Hematopoietic multipotent progenitor cell treated with erythropoietin and hydrocortisone succinate and interleukin-3 and kit ligand, for 15 days (in vitro differentiated cells): ENCODE data around the gene ZBTB7B.

ENCODE experiments used
- DNase-seq: peaks from one replicate; pipeline ENCODE4 v3.0.0-alpha.2; 2015; ENCODE audit warnings: low spot score

The ZBTB7B gene

DNA sequence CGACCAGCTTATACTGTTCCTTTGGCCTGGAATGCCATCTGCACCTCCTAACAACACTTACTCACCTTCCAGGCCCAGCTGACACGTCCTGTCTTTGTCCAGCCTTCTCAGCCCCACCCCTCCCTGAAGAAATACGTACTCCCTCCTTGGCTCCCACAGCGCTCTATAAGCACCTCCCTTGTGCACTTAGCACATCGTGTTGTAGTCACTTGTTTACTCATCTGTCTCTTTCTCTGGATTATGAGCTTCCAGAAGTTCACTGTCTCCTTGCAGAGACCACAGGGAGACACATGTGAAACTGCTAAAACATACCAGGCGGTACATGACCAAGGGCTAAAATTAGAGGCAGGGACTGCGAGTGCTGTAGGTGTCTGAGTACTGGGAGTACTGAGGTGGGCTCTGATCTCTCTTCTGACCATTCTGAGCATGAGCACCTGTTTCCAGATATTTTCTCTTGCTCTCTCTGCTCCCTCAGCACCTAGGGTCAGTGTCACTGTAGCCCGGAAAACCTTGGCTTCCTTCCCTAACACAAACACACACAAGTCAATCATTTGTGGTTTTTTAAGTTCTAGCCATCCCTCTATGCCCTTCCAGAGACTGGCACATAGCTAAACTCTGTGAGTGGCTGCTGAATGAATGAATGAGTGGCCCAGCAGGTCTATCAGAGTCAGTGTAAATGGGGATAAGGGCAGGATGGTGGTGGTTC is 36.2 kb downstream of the ZBTB7B start:
- no peak for DNase-seq

DNA sequence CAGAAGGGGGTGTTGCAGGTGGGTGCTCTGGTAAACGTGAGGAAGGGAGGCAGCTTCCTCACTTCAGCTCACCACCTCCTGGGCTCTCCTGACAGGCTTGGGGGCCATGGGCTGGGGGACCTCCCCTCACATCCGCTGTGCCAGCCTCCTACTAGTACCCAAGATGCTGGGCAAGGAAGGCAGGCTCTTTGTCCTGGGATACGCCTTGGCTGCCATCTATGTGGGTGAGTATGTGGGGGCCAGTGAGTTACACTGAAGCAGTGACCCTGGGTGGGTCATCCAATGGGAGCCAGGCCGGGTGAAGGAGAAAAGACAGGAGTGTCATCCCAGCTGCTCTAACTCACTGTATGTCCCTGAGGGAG is 36.7 kb downstream of the ZBTB7B start:
- no peak for DNase-seq

DNA sequence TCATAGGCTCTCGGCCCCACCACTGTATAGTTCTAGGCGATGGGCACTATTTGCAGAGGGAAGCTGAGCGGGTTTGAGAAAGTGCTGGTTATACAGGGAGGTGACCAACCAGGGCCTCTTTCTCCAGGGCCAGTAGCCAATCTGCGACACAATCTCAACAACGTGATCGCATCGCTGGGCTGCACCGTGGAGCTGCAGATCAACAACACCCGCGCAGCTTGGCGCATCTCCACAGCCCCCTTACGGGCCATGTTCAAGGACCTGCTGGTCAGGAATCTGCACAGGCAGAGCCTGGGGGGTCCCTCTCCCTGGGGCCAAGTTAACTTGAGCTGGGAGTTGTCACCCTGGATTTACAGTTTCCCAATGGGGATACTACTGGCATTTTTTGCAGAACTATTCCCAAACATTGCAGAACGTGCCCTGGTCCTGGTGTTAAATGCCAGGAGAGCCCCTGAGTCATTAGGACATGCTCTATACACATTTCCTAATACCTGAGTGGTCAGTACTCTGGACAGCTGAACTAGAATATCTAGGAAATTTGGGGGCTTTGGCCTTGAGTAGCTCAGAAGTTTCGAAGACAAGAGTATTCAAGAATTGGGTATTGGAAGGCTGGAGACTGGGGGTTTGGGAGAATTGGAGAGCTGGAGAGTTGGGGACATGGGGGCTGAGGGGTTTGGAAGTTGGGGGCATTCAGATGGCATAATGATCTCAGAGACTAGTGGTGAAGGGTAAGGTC is 37.9 kb downstream of the ZBTB7B start:
- DNase-seq, result no peak

DNA sequence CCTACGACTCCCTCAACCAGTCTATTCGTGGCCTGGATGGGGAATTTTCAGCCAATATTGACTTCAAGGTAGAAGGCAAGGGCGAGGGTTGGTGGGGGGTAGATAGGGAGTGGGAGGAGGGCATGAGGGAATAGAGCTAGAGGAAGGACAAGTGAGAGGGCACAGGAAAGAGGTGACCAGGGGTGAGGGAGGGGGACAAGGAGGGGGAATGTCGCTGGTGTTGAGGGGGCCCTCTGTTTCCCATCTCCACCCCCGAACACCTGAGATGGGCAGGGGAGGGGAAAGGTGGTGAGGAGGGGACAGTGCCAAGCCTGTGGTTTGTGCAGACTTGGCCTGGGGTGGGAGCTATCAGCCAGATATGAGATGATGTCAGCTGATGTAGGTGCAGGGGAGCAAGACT is 40.2 kb downstream of the ZBTB7B start:
- DNase-seq, result no peak

DNA sequence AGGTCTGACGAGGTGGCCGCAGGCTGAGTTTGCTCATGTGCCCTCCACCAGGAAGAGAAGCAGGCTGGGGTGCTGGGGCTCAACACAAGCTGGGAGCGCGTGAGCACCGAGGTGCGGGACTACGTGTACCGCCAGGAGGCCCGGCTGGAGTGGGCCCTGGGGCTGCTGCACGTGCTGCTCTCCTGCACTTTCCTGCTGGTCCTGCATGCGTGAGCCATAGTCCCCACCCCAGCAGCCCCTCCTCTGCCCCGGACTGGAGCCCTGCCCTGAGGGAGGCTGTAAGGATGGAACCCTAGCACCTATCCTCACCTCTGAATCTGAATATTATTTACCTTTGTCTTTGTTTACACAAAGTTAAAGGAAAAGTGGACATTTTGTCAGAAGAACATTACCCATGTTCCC is 40.7 kb downstream of the ZBTB7B start:
- no peak for DNase-seq

DNA sequence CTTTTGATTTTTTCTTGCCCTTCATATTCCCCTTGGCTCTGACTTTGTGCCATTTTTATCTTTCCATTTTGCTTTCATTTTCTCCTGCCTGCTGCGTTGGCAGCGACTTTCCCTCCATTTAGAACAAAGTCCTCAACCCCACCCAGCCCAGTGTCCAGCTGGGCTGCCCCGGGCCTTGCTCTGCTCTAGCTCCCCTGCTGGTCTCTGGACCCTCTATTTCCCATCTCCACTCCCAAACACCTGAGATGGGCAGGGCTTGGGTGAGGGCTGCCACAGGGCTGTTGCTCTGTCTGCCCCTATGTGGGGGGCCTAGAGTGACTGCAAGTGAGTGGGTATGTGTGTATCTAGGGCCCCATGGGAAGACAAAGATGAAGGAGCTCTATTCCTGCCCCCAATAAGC is 41.2 kb downstream of the ZBTB7B start:
- no peak for DNase-seq

DNA sequence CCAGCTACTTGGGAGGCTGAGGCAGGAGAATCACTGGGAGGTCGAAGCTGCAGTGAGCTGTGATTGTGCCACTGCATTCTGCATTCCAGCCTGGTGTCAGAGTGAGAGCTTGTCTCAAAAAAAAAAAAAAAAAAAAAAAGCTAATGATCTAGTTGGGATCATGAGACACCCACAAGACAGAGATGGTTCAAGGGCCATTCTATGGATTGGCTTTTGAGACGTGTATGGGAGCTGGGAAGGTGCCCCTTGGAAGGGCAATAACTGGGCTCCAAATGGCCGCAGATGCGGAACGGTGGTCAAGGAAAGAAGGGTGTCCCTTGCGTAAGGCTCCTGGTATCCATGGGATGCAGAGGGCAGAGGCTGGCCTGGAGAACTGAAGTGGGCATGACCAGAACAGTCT is 41.8 kb downstream of the ZBTB7B start:
- DNase-seq, result no peak

DNA sequence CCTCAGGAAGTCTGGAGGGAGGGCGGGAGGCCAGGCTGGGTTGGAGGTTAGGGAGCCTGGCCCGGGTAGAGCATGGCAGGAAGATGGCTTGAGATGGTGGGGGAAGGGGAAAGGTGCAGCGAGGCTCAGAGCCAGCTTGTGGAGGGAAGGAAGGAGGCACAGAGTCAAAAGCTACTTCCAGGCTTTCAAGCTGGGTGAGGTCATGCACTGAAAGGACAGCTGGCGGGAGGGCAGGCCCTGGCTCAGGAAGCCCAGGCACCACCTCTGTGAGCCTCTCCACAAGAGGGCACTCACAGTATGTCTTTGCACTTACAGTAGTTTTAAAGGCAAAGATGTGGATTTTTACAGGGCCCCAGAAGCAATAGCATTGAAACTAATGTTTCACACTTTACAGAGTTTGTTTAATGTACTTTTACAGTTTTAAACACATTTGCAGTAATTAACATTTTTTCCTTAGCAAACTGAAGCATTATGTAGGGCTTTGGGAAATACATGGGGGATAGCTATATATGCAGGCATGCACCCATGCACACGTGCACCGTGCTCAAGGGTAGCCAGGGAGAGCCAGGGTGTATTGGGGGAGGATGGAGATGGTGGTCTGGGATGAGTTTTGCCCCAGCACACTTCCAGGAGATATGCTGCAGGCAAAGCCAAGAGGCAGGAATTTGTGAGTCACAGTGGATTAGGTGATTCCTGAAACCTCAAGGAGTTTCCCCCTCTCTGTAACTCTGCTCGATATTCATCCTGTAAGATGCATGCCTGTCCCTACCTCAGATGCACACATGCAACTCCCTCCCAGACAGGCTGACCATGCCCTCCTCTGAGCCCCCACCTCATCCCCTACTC is 42.4 kb downstream of the ZBTB7B start:
- DNase-seq, result peak; percentile 73

DNA sequence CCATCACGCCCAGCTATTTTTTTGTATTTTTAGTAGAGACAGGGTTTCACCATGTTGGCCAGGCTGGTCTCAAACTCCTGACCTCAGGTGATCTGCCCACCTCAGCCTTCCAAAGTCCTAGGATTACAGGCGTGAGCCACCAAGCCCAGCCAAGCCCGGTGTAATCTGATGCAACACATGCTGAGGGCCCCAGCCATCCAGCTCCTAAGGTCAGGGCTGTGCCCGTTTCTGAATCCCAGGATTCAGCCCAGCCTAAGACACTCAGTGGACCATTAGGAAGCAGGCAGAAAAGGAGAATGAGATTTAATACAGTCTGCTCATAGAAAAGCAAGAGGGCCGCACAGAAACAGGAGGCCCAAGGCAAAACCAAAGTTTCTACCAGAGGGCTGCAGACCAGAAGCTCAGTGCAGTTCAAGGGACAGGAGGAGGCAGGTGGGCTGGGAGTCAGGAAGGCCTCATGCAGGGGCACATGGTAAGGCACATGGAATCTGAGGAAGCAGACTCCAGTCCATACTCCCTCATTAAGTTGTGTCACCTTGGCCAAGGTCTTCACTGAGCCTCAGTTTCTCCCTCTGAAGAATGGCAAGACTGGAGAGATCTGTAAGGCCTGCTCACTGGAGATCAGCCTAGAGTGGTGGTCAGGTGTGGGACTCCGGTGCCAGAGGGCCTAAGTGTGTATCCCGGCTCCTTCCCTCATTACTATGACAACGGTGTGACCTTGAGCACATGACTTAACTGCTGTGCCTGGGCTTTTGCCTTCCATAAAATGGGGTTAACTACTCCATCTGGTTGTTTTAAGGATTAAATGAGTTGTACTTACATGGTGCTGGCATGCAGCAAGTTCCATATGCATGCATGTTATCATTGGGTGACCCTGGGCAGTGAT is 46.1 kb downstream of the ZBTB7B start:
- DNase-seq, result no peak

DNA sequence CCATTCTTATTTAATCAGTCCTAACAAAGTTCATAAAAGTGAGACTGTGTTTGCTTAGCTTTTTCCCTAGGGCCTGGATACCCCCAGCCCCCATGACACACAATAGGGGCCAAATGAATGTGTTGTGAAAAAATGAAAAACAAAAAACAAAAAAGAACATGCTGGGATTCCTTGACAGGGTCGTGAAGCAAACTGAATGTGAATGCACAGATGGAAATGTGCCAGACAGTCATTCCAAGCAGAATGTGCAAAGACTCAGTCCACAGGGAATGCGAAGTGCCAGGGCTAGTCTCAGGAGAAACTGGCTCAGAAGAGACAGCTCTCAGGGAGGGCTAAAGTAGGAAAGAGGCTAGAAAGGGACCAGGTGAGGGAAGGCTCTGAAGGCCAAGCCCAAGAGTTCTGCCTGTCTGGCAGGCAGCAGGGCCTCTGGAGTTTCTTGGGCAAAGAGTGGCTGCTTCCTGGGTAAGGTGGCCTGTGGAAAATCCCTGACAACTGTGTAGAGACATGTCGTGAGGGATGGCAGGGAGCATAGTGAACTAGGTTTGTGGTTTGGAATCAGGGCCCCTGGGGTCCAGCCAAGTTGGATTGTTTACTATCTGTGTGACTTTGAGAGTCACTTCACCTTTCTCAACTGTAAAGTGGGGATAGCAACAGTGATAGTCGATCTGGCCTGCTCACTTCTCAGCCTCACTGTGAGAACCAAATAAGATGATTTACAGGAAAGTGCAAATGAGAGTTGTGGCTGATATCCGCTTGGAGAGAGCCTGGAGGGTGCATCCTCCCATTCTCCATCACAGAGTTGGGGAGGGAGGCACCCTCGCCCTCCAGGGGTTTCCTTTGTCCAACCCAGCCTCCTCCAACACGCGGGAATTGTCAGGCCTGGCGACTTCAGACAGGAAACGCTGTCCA is 47.3 kb downstream of the ZBTB7B start:
- DNase-seq, result no peak

DNA sequence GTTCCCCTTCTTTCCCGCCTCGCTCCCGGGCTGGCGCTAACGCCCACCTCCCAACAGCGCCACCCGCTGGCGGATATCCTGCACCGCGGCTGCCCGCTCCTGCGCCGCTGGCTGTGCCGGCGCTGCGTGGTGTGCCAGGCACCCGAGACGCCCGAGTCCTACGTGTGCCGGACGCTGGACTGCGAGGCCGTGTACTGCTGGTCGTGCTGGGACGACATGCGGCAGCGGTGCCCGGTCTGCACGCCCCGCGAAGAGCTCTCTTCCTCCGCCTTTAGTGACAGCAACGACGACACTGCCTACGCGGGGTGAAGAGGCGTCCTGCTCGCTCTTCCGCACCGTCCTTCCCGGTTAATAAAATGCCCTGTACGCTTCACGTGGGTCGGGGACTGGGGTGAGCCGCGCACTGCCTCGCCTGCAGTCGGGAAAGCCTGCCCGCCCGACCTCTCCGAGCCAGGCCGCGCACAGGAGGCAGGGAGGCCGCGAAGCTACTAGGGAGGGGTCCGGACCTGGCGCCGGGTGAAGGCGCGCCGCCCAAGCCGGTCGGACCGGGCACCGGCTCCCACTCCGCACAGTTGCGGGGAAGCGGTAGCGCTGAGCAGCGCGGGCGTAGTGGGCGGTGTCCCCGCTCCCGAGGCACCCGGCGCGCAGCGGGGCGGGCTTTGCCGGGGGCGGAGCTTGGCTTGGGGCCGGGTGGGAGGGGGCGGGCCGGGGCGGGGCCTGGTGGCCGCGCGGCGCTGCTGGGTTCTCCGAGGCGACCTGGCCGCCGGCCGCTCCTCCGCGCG is 48.1 kb downstream of the ZBTB7B start, which contains the start of gene ADAM15:
Gene ADAM15, plus strand, starts transcription at position 757 of the 782 bp plus-strand sequence. CDS start 71 bp downstream, outside the sequence.
- DNase-seq, result peak; percentile 79

DNA sequence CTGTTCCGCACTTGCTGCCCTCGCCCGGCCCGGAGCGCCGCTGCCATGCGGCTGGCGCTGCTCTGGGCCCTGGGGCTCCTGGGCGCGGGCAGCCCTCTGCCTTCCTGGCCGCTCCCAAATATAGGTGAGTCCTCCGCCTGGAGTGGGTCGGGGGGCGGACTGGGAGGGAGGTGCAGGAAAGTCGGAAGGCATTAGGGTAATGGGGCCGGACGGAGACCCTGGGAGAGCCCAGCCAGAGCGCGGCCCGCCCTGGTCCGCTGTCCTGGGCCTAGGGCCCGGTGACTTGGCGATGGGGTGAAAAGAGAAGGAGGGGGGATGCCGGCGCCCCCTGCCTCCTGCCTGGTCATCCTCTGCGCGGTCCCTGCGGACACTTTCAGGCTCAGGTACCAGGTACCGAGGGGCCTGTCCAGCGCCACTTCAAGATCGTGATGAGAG is 48.8 kb downstream of the ZBTB7B start:
- DNase-seq, result no peak

DNA sequence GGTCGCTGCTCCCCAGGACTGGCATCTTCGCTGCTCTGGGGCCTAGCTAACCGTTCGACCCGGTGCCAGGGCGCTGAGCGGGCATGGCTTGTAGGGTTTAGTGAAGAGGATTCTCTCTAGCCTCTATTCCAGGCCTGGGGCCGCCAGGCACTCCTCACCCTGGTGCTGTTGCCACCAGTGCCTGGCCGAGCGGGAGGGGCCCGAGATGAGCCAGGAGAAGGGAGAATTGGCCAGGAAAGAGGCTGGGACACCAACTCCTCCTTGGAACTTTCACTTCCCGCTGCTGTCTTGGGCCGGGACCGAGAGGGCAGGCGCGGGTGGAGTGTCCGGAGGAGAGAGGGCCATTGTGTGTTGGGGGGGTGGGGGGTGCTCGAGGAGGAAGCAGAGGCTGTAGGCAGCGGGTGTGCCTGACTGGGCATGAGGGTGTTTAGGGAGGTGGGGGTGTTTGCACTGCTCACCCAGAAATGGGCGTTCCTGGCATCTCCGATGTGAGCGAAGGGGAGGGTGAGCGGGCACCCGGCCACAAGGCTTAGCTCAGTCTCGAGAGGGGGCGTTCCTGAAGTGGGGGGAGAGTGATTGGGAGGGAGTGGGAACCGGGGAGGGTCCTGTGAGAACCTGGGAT is 49.3 kb downstream of the ZBTB7B start:
- DNase-seq, result peak; percentile 61

DNA sequence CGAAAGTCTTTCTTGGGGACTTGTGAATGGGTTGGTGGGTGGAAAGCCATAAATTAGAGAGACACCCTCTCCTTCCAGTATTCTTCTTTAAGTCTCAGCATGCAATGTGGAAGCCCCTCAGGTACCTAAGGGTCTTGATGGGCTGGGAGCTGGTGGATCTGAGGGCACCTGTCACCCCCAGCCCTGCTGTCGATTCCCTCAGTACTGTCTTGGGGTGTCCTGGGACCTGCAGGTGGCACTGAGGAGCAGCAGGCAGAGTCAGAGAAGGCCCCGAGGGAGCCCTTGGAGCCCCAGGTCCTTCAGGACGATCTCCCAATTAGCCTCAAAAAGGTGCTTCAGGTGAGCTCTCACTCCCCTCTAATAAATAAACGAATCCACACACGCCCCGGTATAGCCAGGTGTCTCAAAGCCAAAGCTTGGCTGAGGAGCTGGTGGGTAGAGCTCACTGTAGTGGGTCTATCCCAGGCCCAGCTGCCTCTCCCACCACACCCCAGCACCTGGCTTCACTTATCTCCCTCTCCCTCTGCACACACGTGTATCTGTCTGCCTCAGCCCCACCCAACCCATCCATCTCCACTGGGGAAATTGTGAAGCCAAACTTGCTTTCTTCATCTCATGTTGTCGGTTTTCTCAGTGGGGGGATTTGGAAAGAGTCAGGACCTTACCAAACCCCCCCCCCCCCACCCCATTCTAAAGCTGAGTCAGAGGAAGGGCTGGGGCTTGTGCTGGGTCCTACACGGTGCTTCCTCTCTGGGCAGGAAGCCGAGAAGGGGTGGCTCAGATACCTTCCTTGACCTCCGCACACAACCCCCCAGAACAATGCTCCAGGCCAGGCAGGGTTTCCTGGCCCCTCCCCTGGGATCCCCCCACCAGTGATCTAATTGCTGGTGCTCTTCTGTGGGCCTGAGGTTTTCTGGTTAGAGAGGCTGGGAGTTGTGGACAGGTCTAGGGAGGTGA is 50.1 kb downstream of the ZBTB7B start:
- peak; percentile 53 for DNase-seq

DNA sequence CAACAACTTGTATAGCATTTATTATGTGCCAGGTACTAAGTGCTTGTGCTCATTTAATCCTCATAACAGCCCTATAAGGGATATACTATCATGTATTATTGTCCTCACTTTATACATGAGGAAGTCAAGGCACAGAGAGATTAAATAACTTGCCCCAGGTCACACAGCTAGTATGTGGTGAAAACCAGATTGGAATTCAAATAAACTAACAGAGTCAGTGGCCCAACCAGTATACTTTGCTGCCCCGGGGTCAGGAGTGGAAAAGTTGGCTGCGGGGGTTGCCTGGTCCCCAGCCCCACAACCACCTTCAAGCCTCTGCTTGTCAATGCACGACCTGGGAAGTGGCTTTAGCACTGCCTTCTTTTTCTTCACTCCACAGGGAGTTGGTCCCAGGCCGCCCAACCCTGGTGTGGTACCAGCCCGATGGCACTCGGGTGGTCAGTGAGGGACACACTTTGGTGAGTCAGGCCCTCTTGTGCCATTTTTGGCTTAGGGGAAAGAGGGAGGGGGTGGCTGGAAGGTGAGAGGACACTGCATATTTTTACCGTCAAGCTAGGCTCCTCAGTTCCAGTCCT is 51.0 kb downstream of the ZBTB7B start:
- no peak for DNase-seq

DNA sequence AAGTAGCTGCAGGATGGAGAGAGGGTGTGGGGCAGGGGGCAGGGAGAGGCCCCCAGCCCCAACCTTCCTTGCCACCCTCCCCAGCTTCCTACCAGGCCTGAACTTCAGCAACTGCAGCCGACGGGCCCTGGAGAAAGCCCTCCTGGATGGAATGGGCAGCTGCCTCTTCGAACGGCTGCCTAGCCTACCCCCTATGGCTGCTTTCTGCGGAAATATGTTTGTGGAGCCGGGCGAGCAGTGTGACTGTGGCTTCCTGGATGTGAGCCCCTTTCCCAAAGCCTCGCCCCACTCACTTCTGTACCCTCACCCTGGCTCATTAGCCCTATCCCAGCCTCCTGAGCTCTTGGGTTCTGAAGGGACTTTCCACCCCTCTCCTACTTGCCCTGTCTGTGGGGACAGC is 54.5 kb downstream of the ZBTB7B start:
- no peak for DNase-seq

DNA sequence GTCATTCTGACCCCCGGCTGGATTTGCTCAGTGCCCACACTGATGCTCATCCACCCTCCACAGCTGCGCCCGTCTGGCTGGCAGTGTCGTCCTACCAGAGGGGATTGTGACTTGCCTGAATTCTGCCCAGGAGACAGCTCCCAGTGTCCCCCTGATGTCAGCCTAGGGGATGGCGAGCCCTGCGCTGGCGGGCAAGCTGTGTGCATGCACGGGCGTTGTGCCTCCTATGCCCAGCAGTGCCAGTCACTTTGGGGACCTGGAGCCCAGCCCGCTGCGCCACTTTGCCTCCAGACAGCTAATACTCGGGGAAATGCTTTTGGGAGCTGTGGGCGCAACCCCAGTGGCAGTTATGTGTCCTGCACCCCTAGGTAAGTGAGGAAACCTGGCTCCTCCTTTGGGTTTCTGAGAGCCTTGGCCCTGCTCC is 55.2 kb downstream of the ZBTB7B start:
- DNase-seq, result no peak

DNA sequence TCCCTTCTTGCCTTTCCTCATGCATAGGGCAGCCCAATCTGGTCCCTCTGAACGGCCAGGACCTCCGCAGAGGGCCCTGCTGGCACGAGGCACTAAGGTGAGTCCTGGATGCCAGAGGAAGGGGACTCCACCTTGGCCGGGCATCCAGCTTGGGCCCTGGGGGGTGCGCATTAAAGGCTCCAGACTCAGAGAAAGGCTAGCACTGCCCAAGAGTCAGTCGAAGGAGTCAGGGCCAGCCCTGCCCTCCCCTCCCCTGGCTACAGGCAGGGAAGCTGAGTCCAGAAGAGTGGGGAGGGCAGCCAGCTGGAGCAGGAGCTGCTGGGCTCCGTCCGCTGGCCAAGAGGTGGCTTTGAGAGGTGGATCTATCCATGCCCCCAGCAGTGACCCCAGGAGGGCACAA is 58.1 kb downstream of the ZBTB7B start:
- DNase-seq, result no peak
